Fibroblast of the aortic adventitia (primary cell): ENCODE data around the gene AHNAK. TPM values are rescaled to one million over a fixed set of nuclear protein-coding genes. Genes with fewer than 3 reads are reported as not detected.

ENCODE experiments used
- DNase-seq: peaks from one replicate; pipeline ENCODE4 v3.0.0-alpha.2; 2010; ENCODE audit warnings: low read depth
- H3K4me3 ChIP-seq: 2 replicates; pipeline ENCODE4 v1.5.1; 2011; ENCODE audit warnings: low read depth, mild to moderate bottlenecking, control low read depth, low read length, moderate library complexity
- CTCF ChIP-seq: IDR thresholded peaks from 2 replicates; pipeline ENCODE4 v1.5.1; 2011; ENCODE audit warnings: mild to moderate bottlenecking, low read length, control low read depth, inconsistent platforms; ENCODE audit not compliant: insufficient read depth
- total RNA-seq: library from RNA; depleted of rRNA; stranded (reverse); fragments of >200 nt; gene quantifications from 2 replicates; pipeline ENCODE4 v1.2.3, GENCODE V29; 2012; ENCODE audit warnings: low replicate concordance

Gene AHNAK
- total RNA-seq, 1 donor, result 737 TPM

- no peak for TF ChIP-seq CTCF
- no peak overlapping the region for H3K4me3 ChIP-seq
- peak; percentile 36 for DNase-seq
These were observed 88.2 kb downstream of the AHNAK start for GRCh38 chr11:62458212-62459002.

- H3K4me3 ChIP-seq, result no peak overlapping the region
- no peak for DNase-seq
- no peak for TF ChIP-seq CTCF
These were observed 89.1 kb downstream of the AHNAK start for GRCh38 chr11:62457478-62457877.

DNA sequence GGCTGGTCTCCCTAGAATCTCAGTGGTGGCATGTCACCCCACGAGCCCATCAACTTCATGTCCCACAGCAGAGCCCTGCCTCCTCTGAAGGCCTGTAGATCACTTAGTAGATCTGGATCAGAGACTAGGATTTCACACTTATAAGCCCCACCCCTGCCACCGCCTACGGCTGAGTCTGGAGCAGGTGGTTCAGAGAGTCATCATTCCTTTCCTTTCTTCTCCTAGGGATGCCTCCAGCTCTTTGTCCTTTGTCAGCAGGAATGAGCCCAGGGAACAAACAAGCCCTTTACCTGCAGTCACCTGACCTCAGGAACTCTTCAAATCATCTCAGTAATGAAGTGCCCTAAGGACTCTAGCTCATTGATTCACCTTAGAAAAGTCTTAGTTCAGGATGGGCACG is 90.0 kb downstream of the AHNAK start:
- no peak for TF ChIP-seq CTCF
- H3K4me3 ChIP-seq, result no peak overlapping the region
- no peak for DNase-seq

DNA sequence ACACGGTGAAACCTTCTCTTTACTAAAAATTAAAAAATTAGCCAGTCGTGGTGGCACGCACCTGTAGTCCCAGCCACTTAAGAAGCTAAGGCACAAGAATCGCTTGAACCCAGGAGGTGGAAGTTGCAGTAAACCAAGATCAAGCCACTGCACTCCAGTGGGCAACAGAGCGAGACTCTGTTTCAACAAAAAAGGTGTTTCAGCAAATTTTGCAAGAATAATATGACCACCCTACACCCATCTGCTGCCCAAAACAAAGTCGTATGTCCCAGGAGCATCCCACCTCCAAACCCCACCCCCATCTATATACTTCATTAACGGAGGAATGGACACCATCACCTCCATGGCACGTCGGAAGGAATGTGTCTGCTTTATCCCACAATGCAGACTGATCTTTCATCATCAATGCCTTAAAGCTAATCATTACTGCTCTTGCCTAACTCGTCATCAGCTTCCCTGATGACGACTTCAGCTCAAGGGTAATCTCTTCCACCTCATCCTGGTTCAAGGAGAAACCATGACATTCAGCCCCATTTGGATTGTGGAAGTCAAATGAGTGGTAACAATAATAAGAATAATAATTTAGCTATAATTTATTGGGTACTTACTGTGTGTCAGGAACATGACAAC is 93.7 kb downstream of the AHNAK start:
- TF ChIP-seq CTCF, result no peak
- no peak for DNase-seq
- H3K4me3 ChIP-seq, result no peak overlapping the region

GRCh38 chr11:62452261-62452660 is 94.3 kb downstream of the AHNAK start:
- DNase-seq, result no peak
- no peak for TF ChIP-seq CTCF
- no peak overlapping the region for H3K4me3 ChIP-seq

GRCh38 chr11:62451241-62451621 is 95.4 kb downstream of the AHNAK start:
- H3K4me3 ChIP-seq, result no peak overlapping the region
- DNase-seq, result no peak
- no peak for TF ChIP-seq CTCF
